WTC11 (cell line): ENCODE results near the gene EBF3. TPM values are rescaled to one million over a fixed set of nuclear protein-coding genes. Genes with fewer than 3 reads are reported as not detected.

ENCODE experiments used
- ATAC-seq: fragments of 200-7000 bp; cut with Tn5 transposase; 2 replicates; pipeline ENCODE4 v1.10.0; 2021; ENCODE audit warnings: mild to moderate bottlenecking, moderate library complexity
- CTCF ChIA-PET: fragments of 300-600 bp; sonication (Branson Sonifier 250); formaldehyde crosslinking; loops from one replicate; lab custom pipeline; 2021; ENCODE audit warnings: antibody characterized with exemption; lab: Charles Lee
- POLR2A ChIA-PET: fragments of 350-600 bp; sonication (Branson Sonifier 250); formaldehyde crosslinking; loops from one replicate; lab custom pipeline; 2021; ENCODE audit warnings: antibody characterized with exemption; lab: Charles Lee
- DNase-seq: peaks from one replicate; pipeline ENCODE4 v3.0.0; 2021; ENCODE audit warnings: low spot score
- H3K27ac Mint-ChIP-seq: 2 replicates; pipeline ENCODE4 v1.8.0; 2021; ENCODE audit warnings: mixed read lengths
- H3K27me3 Mint-ChIP-seq: 2 replicates; pipeline ENCODE4 v1.8.0; 2021; ENCODE audit warnings: low read depth, mild to moderate bottlenecking, moderate library complexity, mixed read lengths
- H3K36me3 Mint-ChIP-seq: 2 replicates; pipeline ENCODE4 v1.8.0; 2021; ENCODE audit warnings: mixed read lengths
- H3K4me1 Mint-ChIP-seq: 2 replicates; pipeline ENCODE4 v1.8.0; 2022; ENCODE audit warnings: mixed read lengths
- H3K4me3 Mint-ChIP-seq: 2 replicates; pipeline ENCODE4 v1.8.0; 2021; ENCODE audit warnings: mild to moderate bottlenecking, moderate library complexity, mixed read lengths
- H3K9me3 Mint-ChIP-seq: 2 replicates; pipeline ENCODE4 v1.8.0; 2021; ENCODE audit warnings: mixed read lengths
- CDX4 ChIP-seq: fragments of 250-450 bp; sonication (Bioruptor Pico); IDR thresholded peaks from 2 replicates; pipeline ENCODE4 v1.9.0; 2021; ENCODE audit warnings: moderate library complexity, mild to moderate bottlenecking, inconsistent platforms, borderline replicate concordance
- E2F1 ChIP-seq: sonication (generic); formaldehyde crosslinking; IDR thresholded peaks from 2 replicates; pipeline ENCODE4 v1.8.0; 2022; ENCODE audit warnings: mild to moderate bottlenecking, missing genetic modification reagents
- FOXJ3 ChIP-seq: sonication (generic); formaldehyde crosslinking; IDR thresholded peaks from 2 replicates; pipeline ENCODE4 v1.9.0; 2021; ENCODE audit warnings: missing genetic modification reagents, mild to moderate bottlenecking, borderline replicate concordance
- HMGXB4 ChIP-seq: sonication (generic); formaldehyde crosslinking; IDR thresholded peaks from 2 replicates; pipeline ENCODE4 v1.8.1; 2023; ENCODE audit warnings: mild to moderate bottlenecking, moderate library complexity, missing genetic modification reagents
- MXD4 ChIP-seq: fragments of 250-450 bp; sonication (Bioruptor Pico); IDR thresholded peaks from 2 replicates; pipeline ENCODE4 v1.8.0; 2021; ENCODE audit warnings: mild to moderate bottlenecking, moderate library complexity, borderline replicate concordance
- NR1H2 ChIP-seq: sonication (generic); formaldehyde crosslinking; IDR thresholded peaks from 2 replicates; pipeline ENCODE4 v1.9.0; 2021; ENCODE audit warnings: mild to moderate bottlenecking, moderate library complexity, missing genetic modification reagents
- SMAD3 ChIP-seq: sonication (generic); formaldehyde crosslinking; IDR thresholded peaks from 2 replicates; pipeline ENCODE4 v1.8.0; 2022; ENCODE audit warnings: missing genetic modification reagents, mild to moderate bottlenecking, borderline replicate concordance
- TCF7 ChIP-seq: sonication (generic); formaldehyde crosslinking; IDR thresholded peaks from 2 replicates; pipeline ENCODE4 v1.8.0; 2022; ENCODE audit warnings: mild to moderate bottlenecking, low read depth, missing genetic modification reagents, moderate library complexity
- ZBTB21 ChIP-seq: sonication (generic); formaldehyde crosslinking; IDR thresholded peaks from 2 replicates; pipeline ENCODE4 v1.8.1; 2023; ENCODE audit warnings: mild to moderate bottlenecking, missing genetic modification reagents, borderline replicate concordance
- ZNF138 ChIP-seq: sonication (generic); formaldehyde crosslinking; conservative IDR thresholded peaks from 2 replicates; pipeline ENCODE4 v1.8.1; 2022; ENCODE audit warnings: mild to moderate bottlenecking, moderate library complexity, missing genetic modification reagents
- total RNA-seq: library from RNA; stranded (reverse); gene quantifications from 3 replicates; pipeline ENCODE4 v1.2.3, GENCODE V29; 2021
- TF ChIP-seq, protein P1 (sequence below): sonication (generic); formaldehyde crosslinking; IDR thresholded peaks from 2 replicates; pipeline ENCODE4 v1.8.1; 2023; ENCODE audit warnings: mild to moderate bottlenecking, missing genetic modification reagents, borderline replicate concordance
- TF ChIP-seq, protein P2 (sequence below): fragments of 250-450 bp; sonication (Bioruptor Pico); IDR thresholded peaks from 2 replicates; pipeline ENCODE4 v1.9.0; 2021; ENCODE audit warnings: mild to moderate bottlenecking
- TF ChIP-seq, protein P3 (sequence below): sonication (generic); formaldehyde crosslinking; IDR thresholded peaks from 2 replicates; pipeline ENCODE4 v1.8.1; 2022; ENCODE audit warnings: mild to moderate bottlenecking, moderate library complexity, missing genetic modification reagents
- TF ChIP-seq, protein P4 (sequence below): sonication (generic); formaldehyde crosslinking; IDR thresholded peaks from 2 replicates; pipeline ENCODE4 v1.8.0; 2022; ENCODE audit warnings: mild to moderate bottlenecking, missing genetic modification reagents
- TF ChIP-seq, protein P5 (sequence below): sonication (generic); formaldehyde crosslinking; IDR thresholded peaks from 2 replicates; pipeline ENCODE4 v1.8.0; 2022; ENCODE audit warnings: mild to moderate bottlenecking, missing genetic modification reagents
- TF ChIP-seq, protein P6 (sequence below): sonication (generic); formaldehyde crosslinking; IDR thresholded peaks from 2 replicates; pipeline ENCODE4 v1.8.1; 2022; ENCODE audit warnings: low read depth, missing genetic modification reagents, borderline replicate concordance

The EBF3 gene
- total RNA-seq, 1 experiment from 2014 or later, result 1.2 TPM

DNA sequence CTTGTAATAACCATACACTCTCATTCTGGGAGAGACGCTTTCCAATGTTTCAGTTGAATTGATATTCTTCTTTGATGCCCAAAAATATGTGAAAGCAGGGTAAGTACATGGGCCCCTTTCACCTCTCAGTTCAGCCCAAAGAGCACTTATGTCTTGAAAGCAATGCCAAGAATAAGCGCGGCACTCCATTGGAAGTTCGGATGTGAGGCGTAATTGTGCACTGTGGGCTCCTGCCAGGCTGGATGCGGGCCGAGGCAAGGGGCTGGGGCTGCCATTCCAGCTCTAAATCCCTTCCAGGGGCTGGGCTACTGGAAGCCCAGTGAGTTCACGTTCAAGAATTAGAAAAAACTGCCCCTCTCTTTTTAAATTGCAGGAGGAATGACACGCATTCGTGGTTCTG, 113.8 kb downstream of the EBF3 start:
- H3K9me3 Mint-ChIP-seq, result no peaks in the 10 kb centered on the region
- TF ChIP-seq NR1H2 (no peak), FOXJ3 (CRISPR knock-in tag) (no peak), MXD4 (CRISPR knock-in tag) (no peak), ZNF138 (no peak), SMAD3 (CRISPR knock-in tag) (no peak), E2F1 (CRISPR knock-in tag) (no peak), ZBTB21 (CRISPR knock-in tag) (no peak)
- TF ChIP-seq, protein P1, sequence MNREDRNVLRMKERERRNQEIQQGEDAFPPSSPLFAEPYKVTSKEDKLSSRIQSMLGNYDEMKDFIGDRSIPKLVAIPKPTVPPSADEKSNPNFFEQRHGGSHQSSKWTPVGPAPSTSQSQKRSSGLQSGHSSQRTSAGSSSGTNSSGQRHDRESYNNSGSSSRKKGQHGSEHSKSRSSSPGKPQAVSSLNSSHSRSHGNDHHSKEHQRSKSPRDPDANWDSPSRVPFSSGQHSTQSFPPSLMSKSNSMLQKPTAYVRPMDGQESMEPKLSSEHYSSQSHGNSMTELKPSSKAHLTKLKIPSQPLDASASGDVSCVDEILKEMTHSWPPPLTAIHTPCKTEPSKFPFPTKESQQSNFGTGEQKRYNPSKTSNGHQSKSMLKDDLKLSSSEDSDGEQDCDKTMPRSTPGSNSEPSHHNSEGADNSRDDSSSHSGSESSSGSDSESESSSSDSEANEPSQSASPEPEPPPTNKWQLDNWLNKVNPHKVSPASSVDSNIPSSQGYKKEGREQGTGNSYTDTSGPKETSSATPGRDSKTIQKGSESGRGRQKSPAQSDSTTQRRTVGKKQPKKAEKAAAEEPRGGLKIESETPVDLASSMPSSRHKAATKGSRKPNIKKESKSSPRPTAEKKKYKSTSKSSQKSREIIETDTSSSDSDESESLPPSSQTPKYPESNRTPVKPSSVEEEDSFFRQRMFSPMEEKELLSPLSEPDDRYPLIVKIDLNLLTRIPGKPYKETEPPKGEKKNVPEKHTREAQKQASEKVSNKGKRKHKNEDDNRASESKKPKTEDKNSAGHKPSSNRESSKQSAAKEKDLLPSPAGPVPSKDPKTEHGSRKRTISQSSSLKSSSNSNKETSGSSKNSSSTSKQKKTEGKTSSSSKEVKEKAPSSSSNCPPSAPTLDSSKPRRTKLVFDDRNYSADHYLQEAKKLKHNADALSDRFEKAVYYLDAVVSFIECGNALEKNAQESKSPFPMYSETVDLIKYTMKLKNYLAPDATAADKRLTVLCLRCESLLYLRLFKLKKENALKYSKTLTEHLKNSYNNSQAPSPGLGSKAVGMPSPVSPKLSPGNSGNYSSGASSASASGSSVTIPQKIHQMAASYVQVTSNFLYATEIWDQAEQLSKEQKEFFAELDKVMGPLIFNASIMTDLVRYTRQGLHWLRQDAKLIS (CRISPR knock-in tag), result no peak
- TF ChIP-seq, protein P2, sequence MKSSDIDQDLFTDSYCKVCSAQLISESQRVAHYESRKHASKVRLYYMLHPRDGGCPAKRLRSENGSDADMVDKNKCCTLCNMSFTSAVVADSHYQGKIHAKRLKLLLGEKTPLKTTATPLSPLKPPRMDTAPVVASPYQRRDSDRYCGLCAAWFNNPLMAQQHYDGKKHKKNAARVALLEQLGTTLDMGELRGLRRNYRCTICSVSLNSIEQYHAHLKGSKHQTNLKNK (CRISPR knock-in tag), result no peak
- TF ChIP-seq, protein P3, sequence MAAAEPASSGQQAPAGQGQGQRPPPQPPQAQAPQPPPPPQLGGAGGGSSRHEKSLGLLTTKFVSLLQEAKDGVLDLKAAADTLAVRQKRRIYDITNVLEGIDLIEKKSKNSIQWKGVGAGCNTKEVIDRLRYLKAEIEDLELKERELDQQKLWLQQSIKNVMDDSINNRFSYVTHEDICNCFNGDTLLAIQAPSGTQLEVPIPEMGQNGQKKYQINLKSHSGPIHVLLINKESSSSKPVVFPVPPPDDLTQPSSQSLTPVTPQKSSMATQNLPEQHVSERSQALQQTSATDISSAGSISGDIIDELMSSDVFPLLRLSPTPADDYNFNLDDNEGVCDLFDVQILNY (CRISPR knock-in tag), result no peak
- TF ChIP-seq, protein P4, sequence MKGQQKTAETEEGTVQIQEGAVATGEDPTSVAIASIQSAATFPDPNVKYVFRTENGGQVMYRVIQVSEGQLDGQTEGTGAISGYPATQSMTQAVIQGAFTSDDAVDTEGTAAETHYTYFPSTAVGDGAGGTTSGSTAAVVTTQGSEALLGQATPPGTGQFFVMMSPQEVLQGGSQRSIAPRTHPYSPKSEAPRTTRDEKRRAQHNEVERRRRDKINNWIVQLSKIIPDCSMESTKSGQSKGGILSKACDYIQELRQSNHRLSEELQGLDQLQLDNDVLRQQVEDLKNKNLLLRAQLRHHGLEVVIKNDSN (CRISPR knock-in tag), result no peak
- TF ChIP-seq, protein P5, sequence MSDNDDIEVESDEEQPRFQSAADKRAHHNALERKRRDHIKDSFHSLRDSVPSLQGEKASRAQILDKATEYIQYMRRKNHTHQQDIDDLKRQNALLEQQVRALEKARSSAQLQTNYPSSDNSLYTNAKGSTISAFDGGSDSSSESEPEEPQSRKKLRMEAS (CRISPR knock-in tag), result no peak
- TF ChIP-seq, all 79 proteins: peak for 0
- DNase-seq (no peak), ATAC-seq (no peak)
- POLR2A ChIA-PET, result no interaction called here
- no peak overlapping the region for H3K4me3 Mint-ChIP-seq
- CTCF ChIA-PET, result no interaction called here
- H3K27ac Mint-ChIP-seq, result no peak overlapping the region
- H3K4me1 Mint-ChIP-seq, result peaks cover 29% of the 10 kb centered on the region
- no peaks in the 10 kb centered on the region for H3K27me3 Mint-ChIP-seq
- H3K36me3 Mint-ChIP-seq, result no peaks in the 10 kb centered on the region

- H3K4me3 Mint-ChIP-seq, result no peak overlapping the region
- no peak overlapping the region for H3K27ac Mint-ChIP-seq
- no peaks in the 10 kb centered on the region for H3K36me3 Mint-ChIP-seq
- ChIA-PET POLR2A (no interaction called here), CTCF (no interaction called here)
- no peaks in the 10 kb centered on the region for H3K9me3 Mint-ChIP-seq
- no peaks in the 10 kb centered on the region for H3K27me3 Mint-ChIP-seq
- TF ChIP-seq TCF7 (CRISPR knock-in tag) (no peak), CDX4 (CRISPR knock-in tag) (no peak), HMGXB4 (no peak)
- TF ChIP-seq, protein P6, sequence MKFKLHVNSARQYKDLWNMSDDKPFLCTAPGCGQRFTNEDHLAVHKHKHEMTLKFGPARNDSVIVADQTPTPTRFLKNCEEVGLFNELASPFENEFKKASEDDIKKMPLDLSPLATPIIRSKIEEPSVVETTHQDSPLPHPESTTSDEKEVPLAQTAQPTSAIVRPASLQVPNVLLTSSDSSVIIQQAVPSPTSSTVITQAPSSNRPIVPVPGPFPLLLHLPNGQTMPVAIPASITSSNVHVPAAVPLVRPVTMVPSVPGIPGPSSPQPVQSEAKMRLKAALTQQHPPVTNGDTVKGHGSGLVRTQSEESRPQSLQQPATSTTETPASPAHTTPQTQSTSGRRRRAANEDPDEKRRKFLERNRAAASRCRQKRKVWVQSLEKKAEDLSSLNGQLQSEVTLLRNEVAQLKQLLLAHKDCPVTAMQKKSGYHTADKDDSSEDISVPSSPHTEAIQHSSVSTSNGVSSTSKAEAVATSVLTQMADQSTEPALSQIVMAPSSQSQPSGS (CRISPR knock-in tag), result no peak
- no peak for ATAC-seq
- peaks cover 34% of the 10 kb centered on the region for H3K4me1 Mint-ChIP-seq
- no peak for DNase-seq
These were observed 114.2 kb downstream of the EBF3 start for GRCh38 chr10:129849853-129850252.
